SK-N-SH (cell line): ENCODE data around the gene KLHDC9.
"Not testable (repeated sequence)": the region's sequence is repeated elsewhere in the genome, so short reads cannot be mapped to it uniquely, and the experiment has no call there.

Experiments
- CTCF ChIP-seq: fragments of 200-600 bp; sonication (generic); IDR thresholded peaks from 2 replicates; pipeline ENCODE4 v1.6.1; 2017; ENCODE audit warnings: antibody characterized with exemption, mild to moderate bottlenecking, moderate library complexity
- ELF1 ChIP-seq: IDR thresholded peaks from 2 replicates; pipeline ENCODE4 v1.4.0; 2012
- EZH2phosphoT487 ChIP-seq: fragments of 200-600 bp; sonication (generic); IDR thresholded peaks from 2 replicates; pipeline ENCODE4 v1.6.1; 2017; ENCODE audit warnings: low read depth, mixed run types, mild to moderate bottlenecking, antibody characterized with exemption, moderate library complexity, borderline replicate concordance
- GABPA ChIP-seq: IDR thresholded peaks from 2 replicates; pipeline ENCODE4 v1.4.0; 2012; ENCODE audit warnings: low read depth, mild to moderate bottlenecking
- IRF3 ChIP-seq: fragments of 150-350 bp; IDR thresholded peaks from 2 replicates; pipeline ENCODE4 v1.6.1; 2016; ENCODE audit warnings: mild to moderate bottlenecking, low read depth, low read length
- JUND ChIP-seq: IDR thresholded peaks from 2 replicates; pipeline ENCODE4 v1.4.0; 2012
- MAX ChIP-seq: IDR thresholded peaks from 2 replicates; pipeline ENCODE4 v1.4.0; 2012; ENCODE audit warnings: low read depth
- MEF2A ChIP-seq: IDR thresholded peaks from 2 replicates; pipeline ENCODE4 v1.4.0; 2012; ENCODE audit warnings: low read depth, borderline replicate concordance
- POLR2AphosphoS5 ChIP-seq: IDR thresholded peaks from 2 replicates; pipeline ENCODE4 v1.6.1; 2012; ENCODE audit warnings: low read depth, low read length
- RCOR1 ChIP-seq: fragments of 150-350 bp; IDR thresholded peaks from 2 replicates; pipeline ENCODE4 v1.6.1; 2017; ENCODE audit warnings: antibody characterized with exemption, low read length
- REST ChIP-seq: IDR thresholded peaks from 2 replicates; pipeline ENCODE4 v1.6.1; 2012; ENCODE audit warnings: mild to moderate bottlenecking, low read depth, low read length, moderate library complexity
- SMC3 ChIP-seq: IDR thresholded peaks from 2 replicates; pipeline ENCODE4 v1.6.1; 2012; ENCODE audit warnings: low read depth, low read length, improper control_type of control experiment
- TCF12 ChIP-seq: IDR thresholded peaks from 2 replicates; pipeline ENCODE4 v1.4.0; 2012
- USF1 ChIP-seq: IDR thresholded peaks from 2 replicates; pipeline ENCODE4 v1.4.0; 2012; ENCODE audit warnings: low read depth, borderline replicate concordance

- not testable (repeated sequence) for TF ChIP-seq TCF12, CTCF, REST, EZH2phosphoT487, ELF1, GABPA, MEF2A, POLR2AphosphoS5, IRF3, RCOR1, SMC3, JUND, MAX, USF1
These were observed 32.5 kb upstream of the KLHDC9 start for GRCh38 chr1:161065681-161066080.
